H1 (cell line): ENCODE measurements around the gene BACE2. TPM values are rescaled to one million over a fixed set of nuclear protein-coding genes. Genes with fewer than 3 reads are reported as not detected.

ENCODE experiments used
- GABPA ChIP-seq: IDR thresholded peaks from 2 replicates; pipeline ENCODE4 v1.6.1; 2011; ENCODE audit warnings: mild to moderate bottlenecking, low read length, moderate library complexity, borderline replicate concordance; ENCODE audit not compliant: insufficient read depth
- polyA plus RNA-seq, 7 experiments: library from polyadenylated mRNA; depleted of rRNA in 3 of 7; stranded (reverse) in 5 of 7; unstranded in 2 of 7; fragments of >200 nt in 5 of 7; fragments of 200-250 nt in 2 of 7; gene quantifications; 1 replicate in 5 of 7; 2 replicates in 1 of 7; 4 replicates in 1 of 7; pipeline versions ENCODE4 v1.2.1 to v1.2.3, GENCODE V29; 2011 to 2013; ENCODE audit warnings: missing spikeins in 2 of 7, mixed read lengths in 2 of 7
- total RNA-seq: library from RNA; stranded (reverse); fragmentation: NEBNext Ultra II Directional; extraction: Animal tissue kit (Norgen Biotek cat#: 25700); gene quantifications from 2 replicates; pipeline ENCODE4 v1.2.1, GENCODE V29; 2021

Gene BACE2
- total and polyA plus RNA-seq, 2 of the 8 experiments (the other 6 are each of a cell fraction or from before 2014, with no cell fraction given), result 8.1 to 10.9 TPM

DNA sequence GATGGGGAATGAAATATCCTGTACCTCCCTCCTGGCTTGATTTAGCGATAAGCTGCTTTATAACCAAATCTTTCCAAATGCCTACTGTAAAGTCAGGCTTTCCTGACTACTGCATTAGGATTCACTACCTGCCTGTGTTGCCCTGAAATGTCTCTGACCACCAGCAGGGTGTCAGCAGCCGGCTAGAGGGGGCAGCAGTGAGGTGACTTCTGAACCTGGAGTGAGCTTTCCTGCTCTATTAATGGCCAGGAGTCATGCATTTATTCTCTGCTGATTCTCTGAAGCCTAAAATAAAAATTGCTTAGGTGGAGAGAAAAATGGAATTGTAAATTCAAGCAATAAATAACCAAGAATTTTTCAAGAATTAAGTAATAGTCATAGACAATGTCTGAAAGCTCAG, 2.5 kb downstream of the BACE2 start (continued):
- no peak for TF ChIP-seq GABPA
